Hepatocyte (in vitro differentiated cells): ENCODE data around the gene ANKRD22. TPM values are rescaled to one million over a fixed set of nuclear protein-coding genes. Genes with fewer than 3 reads are reported as not detected.

ENCODE experiments used
- DNase-seq: peaks from one replicate; pipeline ENCODE4 v3.0.0-alpha.2; 2016; ENCODE audit warnings: low spot score
- H2AFZ ChIP-seq: fragments of 200-600 bp; sonication (generic); 2 replicates; pipeline ENCODE4 v1.6.0; 2016; ENCODE audit warnings: antibody characterized with exemption, mild to moderate bottlenecking
- H3K27ac ChIP-seq: fragments of 200-600 bp; sonication (generic); 2 replicates; pipeline ENCODE4 v1.5.1; 2016; ENCODE audit warnings: mild to moderate bottlenecking
- H3K27me3 ChIP-seq: fragments of 200-600 bp; sonication (generic); 2 replicates; pipeline ENCODE4 v1.6.1; 2016
- H3K36me3 ChIP-seq: fragments of 200-600 bp; sonication (generic); replicated peaks from 2 replicates; pipeline ENCODE4 v1.5.1; 2016; ENCODE audit warnings: low read depth; ENCODE audit not compliant: insufficient read depth
- H3K4me1 ChIP-seq: fragments of 200-600 bp; sonication (generic); 2 replicates; pipeline ENCODE4 v1.5.1; 2016; ENCODE audit warnings: mild to moderate bottlenecking, moderate library complexity; ENCODE audit not compliant: insufficient read depth
- H3K4me2 ChIP-seq: fragments of 200-600 bp; sonication (generic); 2 replicates; pipeline ENCODE4 v1.6.0; 2016
- H3K4me3 ChIP-seq: fragments of 200-600 bp; sonication (generic); 2 replicates; pipeline ENCODE4 v1.5.1; 2016; ENCODE audit warnings: mild to moderate bottlenecking
- H3K79me2 ChIP-seq: fragments of 200-600 bp; sonication (generic); 2 replicates; pipeline ENCODE4 v1.6.0; 2017; ENCODE audit warnings: mild to moderate bottlenecking
- H3K9me2 ChIP-seq: fragments of 200-600 bp; sonication (generic); replicated peaks from 2 replicates; pipeline ENCODE4 v1.6.0; 2017; ENCODE audit warnings: mild to moderate bottlenecking; ENCODE audit not compliant: insufficient read depth
- H3K9me3 ChIP-seq: fragments of 200-600 bp; sonication (generic); 2 replicates; pipeline ENCODE4 v1.5.1; 2016; ENCODE audit warnings: low read depth, mild to moderate bottlenecking
- H4K20me1 ChIP-seq: fragments of 200-600 bp; sonication (generic); 2 replicates; pipeline ENCODE4 v1.6.0; 2016; ENCODE audit warnings: mild to moderate bottlenecking; ENCODE audit not compliant: insufficient read depth, poor library complexity, severe bottlenecking
- CTCF ChIP-seq: fragments of 200-600 bp; sonication (generic); IDR thresholded peaks from 2 replicates; pipeline ENCODE4 v1.5.1; 2016; ENCODE audit warnings: antibody characterized with exemption, mild to moderate bottlenecking; ENCODE audit not compliant: poor library complexity
- EZH2 ChIP-seq: fragments of 200-600 bp; sonication (generic); IDR thresholded peaks from 2 replicates; pipeline ENCODE4 v1.6.1; 2016; ENCODE audit warnings: antibody characterized with exemption, mild to moderate bottlenecking, borderline replicate concordance
- EZH2phosphoT487 ChIP-seq: fragments of 200-600 bp; sonication (generic); IDR thresholded peaks from one replicate; pipeline ENCODE4 v1.6.1; 2018; ENCODE audit warnings: antibody characterized with exemption, mild to moderate bottlenecking, low read depth, moderate library complexity; ENCODE audit not compliant: unreplicated experiment, severe bottlenecking
- WGBS: methylation state at CpG from one replicate; pipeline ENCODE4 v1.1.6; 2016; ENCODE audit warnings: low lambda C conversion rate; ENCODE audit errors: missing lambda C conversion rate; 5-methylcytosine and 5-hydroxymethylcytosine counted together
- polyA plus RNA-seq: library from polyadenylated mRNA; unstranded; fragments of >200 nt; fragmentation: Nextera tagmentation; extraction: Ambion mirVana; gene quantifications from 2 replicates; pipeline ENCODE4 v1.2.1, GENCODE V29; 2016
- total RNA-seq: library from RNA; depleted of rRNA; stranded (reverse); fragments of >200 nt; gene quantifications from 2 replicates; pipeline ENCODE4 v1.2.3, GENCODE V29; 2014

Gene ANKRD22
- total and polyA plus RNA-seq, 2 experiments from 2014 or later, result 2.1 to 2.7 TPM

GRCh38 chr10:88800152-88801125, 51.2 kb downstream of the ANKRD22 start:
- Histone ChIP-seq H3K4me2 (no peak overlapping the region), H2AFZ (no peak overlapping the region), H3K4me3 (no peak overlapping the region), H3K9me3 (no peaks in the 10 kb centered on the region), H3K27ac (no peak overlapping the region), H3K4me1 (peaks cover 3% of the 10 kb centered on the region), H3K79me2 (no peaks in the 10 kb centered on the region), H3K36me3 (no peaks in the 10 kb centered on the region), H4K20me1 (no peaks in the 10 kb centered on the region), H3K27me3 (no peaks in the 10 kb centered on the region), H3K9me2 (no peaks in the 10 kb centered on the region)
- WGBS, result 91% methylated on average over 2 of the region's 2 CpGs
- DNase-seq, result no peak
- TF ChIP-seq CTCF (no peak), EZH2 (no peak), EZH2phosphoT487 (no peak)

GRCh38 chr10:88794731-88795130, 56.9 kb downstream of the ANKRD22 start:
- Histone ChIP-seq H3K27ac (no peak overlapping the region), H3K36me3 (no peaks in the 10 kb centered on the region), H3K9me2 (no peaks in the 10 kb centered on the region), H3K4me3 (no peak overlapping the region), H3K4me2 (no peak overlapping the region), H3K27me3 (no peaks in the 10 kb centered on the region), H3K4me1 (peaks cover 3% of the 10 kb centered on the region), H3K9me3 (no peaks in the 10 kb centered on the region), H4K20me1 (no peaks in the 10 kb centered on the region), H2AFZ (no peak overlapping the region), H3K79me2 (no peaks in the 10 kb centered on the region)
- no peak for DNase-seq
- WGBS, result 61% methylated on average over 1 of the region's 1 CpG
- no peak for TF ChIP-seq CTCF
- TF ChIP-seq EZH2, result no peak
- TF ChIP-seq EZH2phosphoT487, result no peak

GRCh38 chr10:88793712-88794299, 57.8 kb downstream of the ANKRD22 start:
- Histone ChIP-seq H3K9me2 (no peaks in the 10 kb centered on the region), H3K79me2 (no peaks in the 10 kb centered on the region), H3K4me1 (peaks cover 3% of the 10 kb centered on the region), H3K27me3 (no peaks in the 10 kb centered on the region), H3K9me3 (no peaks in the 10 kb centered on the region), H3K4me2 (no peak overlapping the region), H3K27ac (no peak overlapping the region), H3K36me3 (no peaks in the 10 kb centered on the region), H2AFZ (no peak overlapping the region), H3K4me3 (no peak overlapping the region), H4K20me1 (no peaks in the 10 kb centered on the region)
- DNase-seq, result no peak
- TF ChIP-seq EZH2phosphoT487, result no peak
- TF ChIP-seq CTCF, result no peak
- TF ChIP-seq EZH2, result no peak
- 47% methylated on average over 2 of the region's 2 CpGs for WGBS
